ENCODE measurements around the gene NUP188. TPM values are rescaled to one million over a fixed set of nuclear protein-coding genes. Genes with fewer than 3 reads are reported as not detected.

NUP188 gene
- total RNA-seq, 1 donor from 2014 or later, result 44.0 TPM

GRCh38 chr9:129054163-129054851, 106.8 kb downstream of the NUP188 start:
- DNase-seq (ENCODE audit: low spot score), result no peak
- no peaks in the 10 kb centered on the region for H3K9me3 Mint-ChIP-seq (ENCODE audit: unreplicated experiment)
- no peak overlapping the region for H3K27ac Mint-ChIP-seq (ENCODE audit: unreplicated experiment)
- peak overlapping the region; percentile 22 for H3K4me3 Mint-ChIP-seq (ENCODE audit: unreplicated experiment)
- no peak for TF ChIP-seq CTCF (IDR thresholded peaks at IDR 0.05; ENCODE audit: unreplicated experiment)
- H3K27me3 Mint-ChIP-seq (ENCODE audit: unreplicated experiment), result no peaks in the 10 kb centered on the region
- H3K4me1 Mint-ChIP-seq (ENCODE audit: unreplicated experiment), result no peaks in the 10 kb centered on the region
- H3K36me3 Mint-ChIP-seq (ENCODE audit: low read depth, unreplicated experiment), result peaks cover 9% of the 10 kb centered on the region

Other genes with a start within 250 kb of the NUP188 start
- gene PKN3, start 245.2 kb upstream of the NUP188 start, total RNA-seq (ENCODE audit: unreplicated experiment), result 14.7 TPM
- 42.1 TPM for gene ZDHHC12, start 223.6 kb upstream of the NUP188 start, total RNA-seq (ENCODE audit: unreplicated experiment)
- 29.2 TPM for gene ZER1, start 175.8 kb upstream of the NUP188 start, total RNA-seq (ENCODE audit: unreplicated experiment)
- 58.8 TPM for gene TBC1D13, start 160.4 kb upstream of the NUP188 start, total RNA-seq (ENCODE audit: unreplicated experiment)
- 8.1 TPM for gene ENDOG, start 129.2 kb upstream of the NUP188 start, total RNA-seq (ENCODE audit: unreplicated experiment)
- 62.1 TPM for gene SPOUT1, start 117.9 kb upstream of the NUP188 start, total RNA-seq (ENCODE audit: unreplicated experiment)
- 3.3 TPM for gene KYAT1, start 65.7 kb upstream of the NUP188 start, total RNA-seq (ENCODE audit: unreplicated experiment)
- 54.3 TPM for gene LRRC8A, start 65.6 kb upstream of the NUP188 start, total RNA-seq (ENCODE audit: unreplicated experiment)
- 10.3 TPM for gene PHYHD1, start 26.7 kb upstream of the NUP188 start, total RNA-seq (ENCODE audit: unreplicated experiment)
- gene DOLK, start 96 bp upstream of the NUP188 start, total RNA-seq (ENCODE audit: unreplicated experiment), result 18.2 TPM
- 94.3 TPM for gene SH3GLB2, start 80.6 kb downstream of the NUP188 start, total RNA-seq (ENCODE audit: unreplicated experiment)
- 32.9 TPM for gene MIGA2, start 88.9 kb downstream of the NUP188 start, total RNA-seq (ENCODE audit: unreplicated experiment)
- gene DOLPP1, start 133.4 kb downstream of the NUP188 start, total RNA-seq (ENCODE audit: unreplicated experiment), result 21.4 TPM
- 42.9 TPM for gene CRAT, start 163.1 kb downstream of the NUP188 start, total RNA-seq (ENCODE audit: unreplicated experiment)
- gene PTPA, start 163.7 kb downstream of the NUP188 start, total RNA-seq (ENCODE audit: unreplicated experiment), result 120 TPM
- gene IER5L, start 230.6 kb downstream of the NUP188 start, total RNA-seq (ENCODE audit: unreplicated experiment), result 5.2 TPM